Keratinocyte (primary cell): ENCODE data around the gene ASCC2. TPM values are rescaled to one million over a fixed set of nuclear protein-coding genes. Genes with fewer than 3 reads are reported as not detected.

Source experiments
- DNase-seq: peaks from one replicate; pipeline ENCODE4 v3.0.0-alpha.2; 2011; ENCODE audit warnings: low read depth, missing footprints, low spot score
- FAIRE-seq: peaks from 2 replicates; lab custom pipeline; 2011; peaks lifted over from hg19 to GRCh38; lab: Jason Lieb, UNC
- H2AFZ ChIP-seq: 2 replicates; pipeline ENCODE4 v1.6.0; 2012; ENCODE audit warnings: low read length, control low read depth, inconsistent platforms; ENCODE audit not compliant: control insufficient read depth
- H3K27ac ChIP-seq: 2 replicates; pipeline ENCODE4 v1.5.1; 2011; ENCODE audit warnings: low read length; ENCODE audit not compliant: control insufficient read depth, insufficient read depth
- H3K27me3 ChIP-seq: 3 replicates; pipeline ENCODE4 v1.6.0; 2011; ENCODE audit warnings: low read length; ENCODE audit not compliant: control insufficient read depth, insufficient read depth; ENCODE audit errors: extremely low read depth
- H3K36me3 ChIP-seq, 2 experiments: 2 replicates in 1 of 2; 3 replicates in 1 of 2; pipeline ENCODE4 v1.5.1; 2011; ENCODE audit warnings: low read length in 2 of 2, mild to moderate bottlenecking in 1 of 2; ENCODE audit not compliant: control insufficient read depth in 2 of 2, insufficient read depth in 2 of 2; ENCODE audit errors: extremely low read depth in 1 of 2
- H3K4me1 ChIP-seq: 3 replicates; pipeline ENCODE4 v1.5.1; 2011; ENCODE audit warnings: low read length; ENCODE audit not compliant: control insufficient read depth, insufficient read depth; ENCODE audit errors: extremely low read depth
- H3K4me2 ChIP-seq: 3 replicates; pipeline ENCODE4 v1.6.0; 2011; ENCODE audit warnings: low read depth, low read length; ENCODE audit not compliant: control insufficient read depth, insufficient read depth; ENCODE audit errors: extremely low read depth
- H3K4me3 ChIP-seq, 3 experiments: fragments of 200-600 bp in 1 of 3; sonication (generic) in 1 of 3; 2 replicates in 2 of 3; 3 replicates in 1 of 3; pipeline ENCODE4 v1.5.1; 2011 to 2016; ENCODE audit warnings: low read length in 3 of 3, mild to moderate bottlenecking in 3 of 3, control low read depth in 2 of 3, inconsistent platforms in 1 of 3, low read depth in 1 of 3, mixed read lengths in 1 of 3, mixed run types in 1 of 3, moderate library complexity in 1 of 3; ENCODE audit not compliant: control insufficient read depth in 2 of 3, insufficient read depth in 2 of 3; ENCODE audit errors: extremely low read depth in 1 of 3
- H3K79me2 ChIP-seq: 2 replicates; pipeline ENCODE4 v1.6.0; 2012; ENCODE audit warnings: low read length; ENCODE audit not compliant: control insufficient read depth, insufficient read depth
- H3K9ac ChIP-seq: 3 replicates; pipeline ENCODE4 v1.6.0; 2011; ENCODE audit warnings: low read length; ENCODE audit not compliant: control insufficient read depth, insufficient read depth; ENCODE audit errors: extremely low read depth
- H3K9me1 ChIP-seq: 3 replicates; pipeline ENCODE4 v1.6.0; 2011; ENCODE audit warnings: low read length; ENCODE audit not compliant: control insufficient read depth, insufficient read depth; ENCODE audit errors: extremely low read depth
- H3K9me3 ChIP-seq: 2 replicates; pipeline ENCODE4 v1.5.1; 2012; ENCODE audit warnings: low read depth, low read length; ENCODE audit not compliant: control insufficient read depth
- H4K20me1 ChIP-seq: 3 replicates; pipeline ENCODE4 v1.6.0; 2011; ENCODE audit warnings: low read length; ENCODE audit not compliant: control insufficient read depth, insufficient read depth; ENCODE audit errors: extremely low read depth
- EZH2 ChIP-seq: IDR thresholded peaks from one replicate; pipeline ENCODE4 v1.6.1; 2012; ENCODE audit warnings: inconsistent platforms, mild to moderate bottlenecking, low read length, moderate library complexity
- dilution Hi-C: fragments of 300-500 bp; cut with MboI; formaldehyde crosslinking; loops from one replicate; pipeline ENCODE4 v1.7.0; 2020; ENCODE audit warnings: low sequenced_read_pairs; ENCODE audit not compliant: extremely low pct_ligation_motif_present
- polyA plus RNA-seq, 5 experiments: library from polyadenylated mRNA; depleted of rRNA in 3 of 5; stranded (reverse) in 3 of 5; stranded (forward) in 1 of 5; unstranded in 1 of 5; fragments of >200 nt; gene quantifications; 1 replicate in 1 of 5; 2 replicates in 3 of 5; 3 replicates in 1 of 5; pipeline versions ENCODE4 v1.2.1 to v1.2.3, GENCODE V29; 2011 to 2012; ENCODE audit warnings: missing spikeins in 2 of 5, low read depth in 1 of 5, low replicate concordance in 1 of 5
- TF ChIP-seq, protein P1 (sequence below), 3 experiments: IDR thresholded peaks in 1 of 3; conservative IDR thresholded peaks in 1 of 3; optimal IDR thresholded peaks in 1 of 3; 2 replicates in 2 of 3; 3 replicates in 1 of 3; pipeline versions ENCODE3 to v1.5.1; 2011; ENCODE audit warnings: low read length in 3 of 3, mild to moderate bottlenecking in 3 of 3, moderate library complexity in 2 of 3, control low read depth in 1 of 3, inconsistent platforms in 1 of 3; ENCODE audit not compliant: insufficient read depth in 2 of 3; ENCODE audit errors: extremely low read depth in 1 of 3

The ASCC2 gene
- polyA plus RNA-seq, 1 donor (not counting 4 experiments of a cell fraction or from before 2014, with no cell fraction given): 51.3 TPM

DNA sequence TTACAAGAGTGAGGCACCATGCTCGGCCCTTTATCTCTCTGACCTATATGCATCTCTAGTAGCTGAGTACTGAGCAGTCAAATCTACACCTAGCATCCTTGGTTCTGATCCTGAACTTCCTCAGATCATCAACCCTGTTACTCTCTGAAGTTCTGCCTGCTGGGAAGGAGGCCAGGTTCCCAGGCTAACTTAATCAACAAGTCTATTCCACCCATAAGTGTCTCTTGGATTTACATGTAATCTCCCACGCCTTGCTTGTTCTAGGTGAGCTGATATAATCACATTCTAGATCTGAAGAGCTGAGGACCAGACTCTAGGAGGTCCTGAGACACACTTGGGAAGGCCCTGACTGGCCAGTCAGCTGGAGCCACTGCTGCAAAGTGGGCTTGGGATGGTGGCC lies 96.1 kb downstream of the ASCC2 start:
- Histone ChIP-seq H3K27me3 (no peaks in the 10 kb centered on the region), H4K20me1 (no peaks in the 10 kb centered on the region), H3K9me1 (no peaks in the 10 kb centered on the region), H3K4me2 (no peak overlapping the region), H3K4me3 (no peak overlapping the region), H2AFZ (no peak overlapping the region), H3K4me1 (peaks cover 14% of the 10 kb centered on the region), H3K79me2 (no peaks in the 10 kb centered on the region), H3K9me3 (no peaks in the 10 kb centered on the region), H3K36me3 (peaks cover 0 to 5% of the 10 kb centered on the region in 2 experiments), H3K9ac (no peak overlapping the region), H3K27ac (no peak overlapping the region)
- TF ChIP-seq, protein P1, sequence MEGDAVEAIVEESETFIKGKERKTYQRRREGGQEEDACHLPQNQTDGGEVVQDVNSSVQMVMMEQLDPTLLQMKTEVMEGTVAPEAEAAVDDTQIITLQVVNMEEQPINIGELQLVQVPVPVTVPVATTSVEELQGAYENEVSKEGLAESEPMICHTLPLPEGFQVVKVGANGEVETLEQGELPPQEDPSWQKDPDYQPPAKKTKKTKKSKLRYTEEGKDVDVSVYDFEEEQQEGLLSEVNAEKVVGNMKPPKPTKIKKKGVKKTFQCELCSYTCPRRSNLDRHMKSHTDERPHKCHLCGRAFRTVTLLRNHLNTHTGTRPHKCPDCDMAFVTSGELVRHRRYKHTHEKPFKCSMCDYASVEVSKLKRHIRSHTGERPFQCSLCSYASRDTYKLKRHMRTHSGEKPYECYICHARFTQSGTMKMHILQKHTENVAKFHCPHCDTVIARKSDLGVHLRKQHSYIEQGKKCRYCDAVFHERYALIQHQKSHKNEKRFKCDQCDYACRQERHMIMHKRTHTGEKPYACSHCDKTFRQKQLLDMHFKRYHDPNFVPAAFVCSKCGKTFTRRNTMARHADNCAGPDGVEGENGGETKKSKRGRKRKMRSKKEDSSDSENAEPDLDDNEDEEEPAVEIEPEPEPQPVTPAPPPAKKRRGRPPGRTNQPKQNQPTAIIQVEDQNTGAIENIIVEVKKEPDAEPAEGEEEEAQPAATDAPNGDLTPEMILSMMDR (optimal IDR thresholded peaks at IDR 0.05 in 1 of 3, IDR thresholded peaks at IDR 0.05 in 1 of 3, conservative IDR thresholded peaks at IDR 0.05 in 1 of 3; ENCODE audit: extremely low read depth in 1 of 3, insufficient read depth in 2 of 3, low read length in 3 of 3): no peak
- TF ChIP-seq EZH2: no peak
- FAIRE-seq (no peak), DNase-seq (no peak)
- dilution Hi-C loops: no loop called here

DNA sequence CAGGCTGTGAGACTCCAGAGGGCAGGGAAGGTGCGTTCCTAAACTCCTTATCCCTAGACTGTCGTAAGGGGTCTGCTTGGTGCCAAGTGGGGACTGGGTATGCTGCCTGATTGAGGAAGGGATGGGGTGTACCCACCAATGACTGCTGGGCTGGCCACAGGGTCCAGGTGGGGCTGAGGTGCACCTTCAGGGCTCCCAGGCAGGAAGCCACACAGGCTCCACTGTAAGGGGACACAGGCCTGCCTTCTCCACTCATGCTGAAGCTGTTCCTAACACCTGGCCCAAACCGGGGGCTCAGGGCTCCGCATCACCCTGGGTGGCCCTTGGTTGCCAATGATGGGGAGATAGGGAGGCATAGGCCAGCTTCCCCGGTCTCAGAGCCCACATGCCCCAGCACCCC lies 97.9 kb downstream of the ASCC2 start:
- FAIRE-seq: no peak
- no peak overlapping the region for H3K4me2 ChIP-seq
- no peak overlapping the region for H2AFZ ChIP-seq
- H4K20me1 ChIP-seq: no peaks in the 10 kb centered on the region
- H3K9me1 ChIP-seq: no peaks in the 10 kb centered on the region
- no peak overlapping the region for H3K4me3 ChIP-seq
- TF ChIP-seq, protein P1 (optimal IDR thresholded peaks at IDR 0.05 in 1 of 3, IDR thresholded peaks at IDR 0.05 in 1 of 3, conservative IDR thresholded peaks at IDR 0.05 in 1 of 3; ENCODE audit: extremely low read depth in 1 of 3, insufficient read depth in 2 of 3, low read length in 3 of 3): no peak
- TF ChIP-seq EZH2: no peak
- no peak overlapping the region for H3K9ac ChIP-seq
- no peaks in the 10 kb centered on the region for H3K79me2 ChIP-seq
- no peaks in the 10 kb centered on the region for H3K9me3 ChIP-seq
- H3K36me3 ChIP-seq: peaks cover 0 to 5% of the 10 kb centered on the region in 2 experiments
- peaks cover 8% of the 10 kb centered on the region for H3K4me1 ChIP-seq
- H3K27ac ChIP-seq: no peak overlapping the region
- no peak for DNase-seq
- H3K27me3 ChIP-seq: no peaks in the 10 kb centered on the region
- dilution Hi-C loops: no loop called here
